Stimulated activated CD8-positive, alpha-beta memory T cell treated with anti-CD3 and anti-CD28 coated beads, Interleukin-2, amount 100 ng/mL, for 1 hour (primary cell): Measurements from ENCODE around the gene SBK2.
A peak's percentile ranks its signal among the peaks of the same experiment; 100 is the strongest.
"Not testable (repeated sequence)": the region's sequence is repeated elsewhere in the genome, so short reads cannot be mapped to it uniquely, and the experiment has no call there.

ENCODE experiments used
- DNase-seq, 2 donors: peaks; one replicate each; pipeline ENCODE4 v3.0.0-alpha.2; 2020; ENCODE audit warnings: low read depth in 2 of 2

SBK2 gene

GRCh38 chr19:55535965-55536350 lies 975 bp downstream of the SBK2 start:
- DNase-seq = no peak

- DNase-seq = no peak
These were observed 1.6 kb downstream of the SBK2 start for GRCh38 chr19:55535173-55535964.

- not testable (repeated sequence) for DNase-seq
These were observed 2.7 kb downstream of the SBK2 start for GRCh38 chr19:55534280-55534679.

GRCh38 chr19:55530996-55531395 lies 5.9 kb downstream of the SBK2 start:
- DNase-seq = no peak

DNA sequence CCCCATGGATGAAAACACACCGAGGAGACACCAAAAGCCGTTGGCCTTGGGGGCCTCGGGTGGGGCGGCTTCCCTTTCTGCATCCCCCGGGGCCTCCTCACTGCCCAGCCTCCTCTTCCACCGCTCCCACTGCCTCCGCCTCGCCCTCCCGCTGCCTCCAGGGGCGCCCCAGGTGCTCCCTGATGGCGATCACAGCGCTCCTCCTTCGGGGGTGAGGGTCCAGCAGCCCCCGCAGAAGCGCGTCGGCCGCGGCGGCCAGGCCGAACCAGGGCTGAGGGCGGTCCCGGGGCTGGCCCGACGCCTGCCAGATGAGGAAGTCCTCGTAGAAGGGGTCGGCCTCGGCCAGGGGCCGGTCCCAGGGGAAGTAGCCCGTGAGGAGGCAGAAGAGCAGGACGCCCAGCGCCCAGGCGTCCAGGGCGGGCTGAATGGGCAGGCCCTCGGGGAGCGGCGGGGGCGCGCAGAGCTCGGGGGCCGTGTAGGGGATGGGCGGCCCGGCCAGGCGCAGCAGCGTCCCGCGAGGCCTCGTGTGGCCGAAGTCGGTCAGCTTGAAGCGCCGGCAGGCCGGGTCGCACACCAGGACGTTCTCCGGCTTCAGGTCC lies 7.2 kb downstream of the SBK2 start:
- no peak for DNase-seq

GRCh38 chr19:55528030-55528803 lies 8.7 kb downstream of the SBK2 start:
- DNase-seq = no peak

GRCh38 chr19:55527197-55528029 lies 9.5 kb downstream of the SBK2 start:
- no peak for DNase-seq

DNA sequence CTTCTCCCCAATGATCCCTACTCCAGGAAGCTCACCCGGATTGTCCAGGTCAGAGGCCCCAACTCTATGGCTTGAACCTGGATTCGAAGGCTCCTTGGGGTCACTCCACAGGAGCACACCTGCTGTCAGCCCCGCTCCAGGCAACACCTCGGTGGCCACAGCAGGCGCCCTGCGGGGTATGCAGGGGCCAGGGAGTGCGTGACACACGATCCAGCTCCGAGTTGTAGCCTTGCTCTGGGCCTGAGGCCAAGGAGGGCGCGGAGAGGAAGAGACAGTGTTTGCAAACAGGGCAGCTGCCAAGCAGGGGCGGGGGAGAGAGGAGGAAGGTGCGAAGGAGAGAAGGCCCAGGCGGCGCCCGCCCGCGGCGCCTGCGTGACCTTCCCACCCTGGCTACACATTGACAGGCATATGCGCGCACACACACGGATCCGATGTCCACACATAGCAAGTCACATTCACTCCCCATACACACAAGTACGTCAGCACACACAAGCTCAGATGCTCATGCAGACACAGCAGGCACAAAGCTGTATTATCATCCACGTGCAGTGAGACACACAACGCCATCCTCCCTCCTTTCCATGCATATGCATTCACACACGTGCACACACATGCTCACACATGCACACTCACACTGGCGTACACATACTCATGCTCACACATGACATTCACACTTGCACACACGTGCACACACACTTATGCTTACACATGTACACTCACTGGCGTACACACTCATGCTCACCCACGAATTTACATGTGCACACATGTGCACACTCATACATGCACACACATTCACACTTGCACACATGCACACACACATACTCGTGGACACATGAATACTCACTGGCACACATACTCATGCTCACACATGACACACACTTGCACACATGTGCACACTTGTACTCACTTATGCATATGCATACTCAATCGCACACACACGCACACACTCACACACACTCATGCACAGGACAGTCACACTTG lies 10.4 kb downstream of the SBK2 start:
- no peak for DNase-seq

- no peak for DNase-seq
These were observed 11.4 kb downstream of the SBK2 start for GRCh38 chr19:55525289-55526101.

- DNase-seq = no peak
These were observed 16.1 kb downstream of the SBK2 start for GRCh38 chr19:55520691-55521292.

DNA sequence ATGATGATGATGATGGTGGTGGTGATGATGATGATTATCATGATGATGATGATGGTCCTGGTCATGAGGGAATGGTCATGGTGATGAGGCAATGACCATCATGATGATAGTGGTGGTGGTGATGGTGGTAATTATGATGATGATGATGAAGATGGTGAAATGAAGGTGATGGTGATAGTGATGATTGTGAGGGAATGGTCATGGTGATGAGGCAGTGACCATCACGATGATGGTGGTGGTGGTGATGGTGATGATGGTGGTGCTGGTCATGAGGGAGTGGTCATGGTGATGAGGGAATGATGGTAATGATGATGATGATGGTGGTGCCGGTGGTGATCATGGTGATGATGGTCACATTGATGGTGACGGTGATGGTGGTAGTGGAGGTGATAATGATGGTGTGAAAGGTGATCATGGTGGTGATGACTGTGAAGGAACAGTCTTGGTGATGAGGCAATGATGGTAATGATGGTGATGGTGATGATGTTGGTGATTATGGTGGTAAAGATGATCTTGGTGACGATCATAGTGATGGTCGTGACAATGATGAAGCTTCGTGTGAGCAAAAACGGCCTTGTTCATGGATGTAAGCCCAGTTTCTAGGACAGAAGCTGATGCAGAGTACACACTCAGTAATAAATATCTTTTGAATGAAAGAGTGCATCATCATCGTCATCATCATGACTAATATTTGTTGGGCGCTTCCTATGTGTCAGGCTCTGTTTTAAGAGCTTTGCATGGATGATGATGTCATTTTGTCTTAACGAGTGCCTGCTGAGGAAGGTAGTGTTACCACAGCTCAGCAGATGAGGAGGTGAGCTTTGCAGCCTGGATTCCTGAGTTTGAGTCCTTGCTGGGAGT lies 17.3 kb downstream of the SBK2 start:
- DNase-seq = no peak

DNA sequence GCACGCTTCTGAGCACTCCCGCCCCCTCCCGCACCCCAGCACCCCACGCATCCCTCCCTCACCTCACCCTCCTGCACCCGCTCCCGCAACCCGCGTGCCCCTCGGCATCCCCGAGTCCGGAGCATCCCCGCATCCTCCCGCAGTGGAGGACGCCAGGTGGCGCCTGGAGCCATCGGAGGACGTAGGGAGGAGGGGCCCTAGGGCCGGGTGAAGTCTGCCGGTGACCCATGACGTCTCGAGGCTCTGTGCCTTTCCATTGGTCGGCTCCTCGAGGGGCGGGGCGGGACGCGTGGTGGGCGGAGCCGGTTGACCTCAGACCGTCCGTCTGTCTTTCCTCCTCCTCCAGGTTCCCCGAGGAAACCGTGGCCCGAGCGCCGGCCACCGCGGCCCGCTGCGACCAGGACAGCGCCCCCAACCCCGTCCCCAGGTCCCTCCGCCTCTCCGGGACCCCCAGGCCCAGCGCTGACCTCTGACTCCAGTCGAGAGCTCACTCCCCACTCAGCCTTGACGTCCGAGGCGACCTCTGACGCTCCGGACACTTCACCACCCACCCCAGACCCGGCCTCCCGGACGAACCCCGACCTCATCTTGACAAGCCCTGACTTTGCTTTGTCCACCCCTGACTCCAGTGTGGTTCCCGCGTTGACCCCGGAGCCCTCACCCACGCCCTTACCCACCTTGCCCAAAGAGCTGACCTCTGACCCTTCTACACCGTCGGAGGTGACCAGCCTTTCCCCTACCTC lies 19.9 kb downstream of the SBK2 start:
- peak; percentile 81 to 86 for DNase-seq

- DNase-seq = no peak
These were observed 28.8 kb downstream of the SBK2 start for GRCh38 chr19:55508120-55508519.

- DNase-seq = no peak
These were observed 32.0 kb downstream of the SBK2 start for GRCh38 chr19:55504981-55505380.

DNA sequence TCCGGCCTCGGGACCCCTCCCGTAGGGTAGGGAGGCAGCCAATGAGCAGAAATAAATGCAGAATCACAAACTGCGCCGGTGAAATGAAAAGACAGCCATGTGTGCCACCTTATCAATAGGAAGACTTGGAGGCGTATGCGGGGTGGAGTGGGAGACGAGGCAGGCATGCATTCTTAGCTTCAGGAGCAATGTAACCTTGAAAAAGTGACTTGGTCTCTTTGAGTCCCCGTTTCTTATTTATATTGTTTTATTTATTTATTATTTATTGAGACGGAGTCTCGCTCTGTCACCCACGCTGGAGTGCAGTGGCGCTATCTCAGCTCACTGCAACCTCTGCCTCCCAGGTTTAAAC lies 32.7 kb downstream of the SBK2 start:
- DNase-seq = no peak

DNA sequence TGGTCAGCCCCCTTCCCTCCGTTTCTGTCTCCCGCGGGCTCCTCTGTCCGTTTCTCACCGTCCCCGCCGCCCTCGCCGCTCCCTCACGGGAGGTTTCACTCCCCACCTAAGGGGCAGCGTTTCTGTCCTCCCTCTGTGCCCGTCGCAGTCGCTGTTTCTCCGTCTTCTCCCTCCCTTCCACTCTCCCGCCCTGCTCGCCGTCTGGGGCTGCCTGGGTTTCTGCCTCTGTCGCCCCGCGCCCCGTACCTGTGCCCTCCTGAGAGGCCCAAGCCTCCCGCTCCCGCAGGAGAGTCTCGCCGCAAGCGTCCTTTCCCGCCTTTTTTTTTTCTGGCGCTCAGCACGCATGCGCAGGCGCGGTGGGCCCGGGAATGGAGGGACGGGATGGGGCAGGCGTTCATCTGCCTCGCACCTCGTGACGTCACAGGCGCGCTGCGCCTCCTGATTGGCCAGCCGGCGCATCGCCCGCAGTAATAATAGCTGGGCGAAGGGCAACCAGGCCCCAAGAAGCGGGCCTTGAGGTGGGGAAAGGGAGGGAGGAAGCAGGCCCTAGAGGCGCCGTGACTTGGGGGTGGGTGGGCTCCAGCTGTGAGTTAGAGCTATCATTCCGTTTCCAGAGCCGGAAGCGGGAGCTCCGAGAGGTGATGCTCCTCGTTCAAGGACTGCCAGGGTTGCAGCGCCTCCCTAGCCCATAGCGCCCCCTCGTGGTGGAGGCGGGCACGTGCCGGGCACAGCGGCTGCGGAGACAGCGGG lies 33.3 kb downstream of the SBK2 start:
- peak; percentile 86 to 88 for DNase-seq

DNA sequence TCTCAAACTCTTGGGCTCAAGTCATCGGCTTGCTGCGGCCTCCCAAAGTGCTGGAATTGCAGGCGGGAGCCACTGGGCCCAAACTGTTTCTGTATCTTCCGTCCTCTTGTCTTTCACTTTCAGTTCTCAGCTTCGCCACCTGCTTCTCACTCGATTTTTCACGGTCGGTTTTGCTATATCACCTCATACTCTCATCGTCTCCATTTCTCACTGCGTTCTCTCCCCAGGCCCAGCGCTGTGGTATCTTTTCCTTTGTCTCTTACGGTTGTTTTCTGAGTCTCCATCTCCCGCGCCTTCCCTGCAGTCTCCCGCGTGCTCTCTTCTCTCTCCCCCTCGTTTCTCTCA lies 33.8 kb downstream of the SBK2 start:
- no peak for DNase-seq
